Hematopoietic multipotent progenitor cell treated with erythropoietin and hydrocortisone succinate and interleukin-3 and kit ligand, for 6 days (in vitro differentiated cells): ENCODE measurements around the gene FOXN3.
"Not testable (repeated sequence)": the region's sequence is repeated elsewhere in the genome, so short reads cannot be mapped to it uniquely, and the experiment has no call there.

ENCODE experiments used
- DNase-seq: peaks from one replicate; pipeline ENCODE4 v3.0.0-alpha.2; 2015

Gene FOXN3

DNA sequence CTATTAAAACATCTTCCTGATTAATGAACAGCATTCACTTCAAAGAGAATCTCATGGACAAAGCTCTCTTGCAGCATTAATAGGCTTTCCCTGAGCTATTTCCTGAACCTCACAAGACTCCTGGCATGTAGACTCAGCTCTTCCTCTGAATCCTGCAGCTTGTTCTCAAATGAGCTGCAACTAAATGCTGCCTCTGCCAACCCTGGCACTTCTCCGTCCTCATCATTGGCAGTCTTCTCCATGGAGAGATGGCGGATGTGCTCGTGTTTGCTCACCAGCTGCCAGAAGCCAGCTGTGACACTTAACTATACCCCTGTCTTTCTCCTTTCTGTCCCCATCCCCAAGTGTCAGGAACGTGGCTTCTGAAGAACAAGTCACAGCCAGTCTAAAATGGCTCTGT lies 232.1 kb downstream of the FOXN3 start:
- DNase-seq: no peak

DNA sequence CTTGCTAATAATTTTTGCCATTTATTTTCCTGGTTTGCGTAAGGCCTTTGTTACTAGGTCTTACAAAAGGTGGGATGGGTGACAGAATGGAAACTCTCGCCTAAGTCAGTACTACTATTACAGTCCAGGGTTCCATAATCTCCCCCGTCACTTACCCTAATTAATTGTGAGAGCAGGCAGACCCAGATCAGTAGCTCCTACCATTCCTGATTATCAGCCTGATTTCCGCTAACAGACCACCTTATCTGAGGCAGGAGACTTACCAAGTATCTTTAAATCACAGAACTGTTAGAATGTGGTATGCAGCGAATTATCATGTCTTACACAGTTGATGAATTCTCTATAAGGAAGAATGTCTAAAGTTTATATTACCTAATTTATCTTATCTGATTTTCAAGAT lies 234.7 kb downstream of the FOXN3 start:
- DNase-seq: no peak

DNA sequence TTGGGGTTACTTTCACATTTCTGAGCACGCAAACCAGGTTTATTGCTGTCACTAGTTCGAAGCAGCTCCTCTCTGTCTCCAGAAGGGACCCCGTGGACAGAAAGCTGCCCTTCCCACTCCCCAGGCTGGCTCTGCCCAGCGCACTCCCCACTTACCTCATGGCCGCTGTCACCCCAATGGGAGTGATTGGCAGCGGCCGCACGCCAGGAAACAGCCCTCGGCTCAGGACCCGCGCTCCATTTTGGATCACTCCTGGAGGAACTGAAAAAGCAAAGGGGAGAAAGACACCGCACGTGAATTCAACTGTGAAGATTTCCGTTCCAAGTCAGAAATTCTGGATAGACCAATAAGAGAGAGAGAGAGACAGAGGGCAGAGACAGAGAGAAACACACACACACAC lies 236.5 kb downstream of the FOXN3 start:
- no peak for DNase-seq

DNA sequence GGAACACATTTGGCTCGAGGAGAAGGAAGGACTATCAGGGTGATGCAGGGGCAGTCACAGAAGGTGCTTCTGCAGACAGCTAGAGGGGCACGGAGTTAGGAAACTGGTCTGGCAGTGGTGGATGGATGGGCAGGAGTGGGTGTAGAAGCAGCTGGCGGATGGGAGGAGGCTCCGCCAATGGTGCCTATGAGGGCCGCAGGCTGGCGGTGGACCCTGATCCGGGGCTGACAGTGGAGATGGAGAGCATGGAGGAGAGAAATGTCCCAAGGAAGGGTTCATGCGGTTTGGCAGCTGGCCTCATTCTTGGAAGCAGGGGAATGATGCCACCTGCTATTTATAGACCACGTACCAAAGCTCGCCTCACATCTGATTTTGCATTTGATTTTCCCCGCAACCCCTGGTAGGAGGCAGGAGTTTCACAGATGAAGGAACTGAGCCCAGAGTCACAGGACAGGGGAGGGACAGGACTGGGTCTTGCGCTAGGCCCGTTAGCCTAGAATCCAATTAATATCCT lies 237.1 kb downstream of the FOXN3 start:
- no peak for DNase-seq

DNA sequence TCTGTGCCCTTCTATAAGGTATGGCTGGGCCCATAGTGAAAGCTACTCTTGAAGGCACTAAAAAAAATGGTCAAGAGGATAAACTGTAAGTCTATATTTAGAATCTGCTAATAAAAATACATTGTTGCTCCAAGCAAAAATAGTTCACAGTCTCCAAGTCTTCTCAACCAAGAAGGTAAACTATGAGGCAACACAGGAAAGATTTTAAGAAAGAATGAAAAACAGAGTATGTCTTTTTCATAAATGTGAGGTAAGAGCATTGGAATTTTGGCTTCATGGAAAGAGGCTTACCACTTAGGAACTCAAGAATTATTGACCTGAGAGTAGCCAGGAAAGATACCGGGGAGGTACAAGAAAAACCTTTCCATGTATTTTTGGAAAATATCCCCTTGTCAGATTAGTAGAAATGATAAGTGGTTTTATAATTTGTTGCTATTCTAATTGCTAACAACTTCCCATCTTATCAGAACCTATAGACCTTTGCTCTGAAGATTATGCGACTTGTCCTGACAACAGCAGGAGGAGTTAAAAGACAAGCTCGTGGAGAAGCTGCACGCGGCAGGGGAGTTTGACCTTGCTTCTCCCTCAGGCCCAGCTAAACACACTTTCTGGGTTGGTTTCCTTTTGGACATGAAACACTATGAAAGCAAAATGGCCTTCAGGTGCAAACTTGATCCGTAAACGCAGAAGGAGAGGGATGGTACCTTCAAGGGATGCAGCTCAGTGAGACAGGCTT lies 238.1 kb downstream of the FOXN3 start:
- DNase-seq: no peak

DNA sequence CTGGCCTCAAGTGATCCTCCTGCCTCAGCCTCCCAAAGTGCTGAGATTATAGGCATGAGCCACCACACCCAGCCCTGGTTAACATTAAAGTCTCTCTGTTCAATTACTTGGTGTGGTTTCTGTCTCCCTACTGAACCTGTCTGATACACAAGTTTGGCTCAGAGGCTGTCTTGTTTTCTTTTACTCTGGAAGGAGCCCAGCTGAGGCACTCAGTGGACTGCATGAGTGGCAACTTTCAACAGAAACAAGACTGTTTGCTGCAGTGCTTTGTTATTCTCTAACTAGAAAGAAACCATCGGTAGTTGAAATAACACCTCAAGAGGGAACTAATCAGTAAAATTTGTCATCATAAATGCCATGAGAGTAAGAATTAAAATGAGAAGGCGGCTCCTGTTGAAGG lies 238.7 kb downstream of the FOXN3 start:
- no peak for DNase-seq

DNA sequence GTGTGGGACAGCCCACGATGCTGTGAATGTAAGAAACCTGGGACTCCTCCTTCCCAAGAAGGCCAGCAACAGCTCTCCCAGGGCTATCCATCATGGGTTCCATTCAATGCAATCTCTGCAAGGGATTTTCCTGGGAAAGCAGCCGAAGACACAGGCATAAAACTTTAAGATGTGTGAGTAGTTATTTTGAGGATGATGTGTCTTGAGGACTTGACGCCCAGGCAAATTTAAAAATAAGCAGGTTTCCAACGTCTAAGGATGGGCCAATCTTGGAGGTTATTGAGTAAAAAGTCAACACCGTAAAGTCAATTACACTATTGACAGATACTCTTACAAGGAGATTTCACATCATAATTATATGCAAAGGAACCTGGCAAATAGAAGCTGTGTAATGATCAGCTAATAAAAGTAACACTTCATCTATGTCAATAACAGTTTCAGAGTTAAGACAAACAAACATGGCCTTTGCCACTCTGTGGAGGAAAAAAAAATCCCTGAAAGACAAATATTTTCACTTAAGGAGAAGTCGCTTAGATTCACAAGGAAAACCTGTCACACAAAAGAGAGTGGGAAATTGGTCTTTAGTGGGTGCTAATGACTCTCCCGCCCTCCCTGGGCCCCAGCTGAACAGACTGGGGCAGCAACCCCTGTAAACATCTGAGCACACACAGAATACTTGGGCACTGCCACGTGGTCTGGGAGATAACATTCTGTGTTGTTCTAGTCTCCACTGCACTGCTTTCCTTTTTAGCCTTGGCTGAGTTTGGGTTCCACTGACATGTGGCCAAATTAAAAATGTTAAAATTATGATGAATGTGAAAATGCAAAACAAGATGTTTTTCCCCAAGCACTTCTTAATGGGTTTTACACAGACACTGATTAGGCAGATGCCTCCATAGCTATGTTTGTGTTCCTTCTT lies 240.9 kb downstream of the FOXN3 start:
- peak; percentile 56 for DNase-seq

DNA sequence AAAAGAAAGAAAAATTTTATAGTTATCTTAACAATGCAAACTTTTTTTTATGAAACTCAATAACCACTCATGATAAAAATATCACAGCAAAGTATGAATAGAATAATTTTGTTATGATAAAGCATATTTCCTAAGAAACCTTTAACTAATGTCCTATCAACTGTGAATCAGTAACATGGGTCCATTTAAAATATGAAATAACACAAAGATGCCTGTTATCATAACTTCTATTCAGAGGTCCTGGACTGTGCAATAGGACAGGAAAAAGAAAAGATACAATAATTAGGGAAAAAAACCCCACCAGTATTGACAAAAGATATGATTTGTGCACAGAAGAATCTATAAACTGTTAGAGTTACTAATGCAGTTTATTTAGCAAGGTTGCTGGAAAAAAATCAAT lies 245.4 kb downstream of the FOXN3 start:
- no peak for DNase-seq

DNA sequence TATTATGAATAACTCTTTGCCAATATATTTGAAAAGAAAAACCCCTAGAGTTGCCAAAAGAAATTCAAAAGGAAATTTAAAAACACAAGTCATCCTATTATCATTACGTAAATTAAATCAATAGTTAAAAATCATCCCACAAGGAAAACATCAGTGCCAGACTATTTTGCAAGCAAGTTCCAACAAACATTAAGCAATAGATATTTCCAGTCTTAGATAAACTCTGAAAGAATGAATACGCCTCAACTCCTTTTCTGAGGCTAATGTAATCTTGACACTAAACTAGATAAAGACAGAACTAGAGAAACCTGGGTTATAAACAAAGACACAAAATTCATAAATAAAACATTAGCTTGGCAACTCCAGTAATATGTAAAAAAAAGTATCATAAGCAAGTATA lies 245.9 kb downstream of the FOXN3 start:
- DNase-seq: no peak

DNA sequence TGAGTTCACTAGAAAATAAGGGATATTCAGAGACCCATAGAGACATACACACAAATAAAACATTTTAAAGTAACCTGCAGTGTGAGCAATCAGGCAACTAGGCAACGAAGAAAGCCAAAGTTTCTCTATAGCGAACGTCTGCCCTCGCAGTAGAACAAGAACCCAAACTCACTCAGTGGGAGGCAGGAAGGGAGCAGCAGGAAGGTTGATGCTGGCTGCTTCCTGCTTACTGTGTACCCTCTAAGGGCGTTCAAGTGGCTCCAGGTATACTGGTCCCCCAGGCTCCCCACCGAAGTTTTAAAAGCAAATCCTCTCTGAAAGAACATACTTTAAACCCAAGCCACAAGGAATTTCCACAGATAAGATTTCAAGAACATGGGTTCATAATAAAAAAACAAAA lies 249.3 kb downstream of the FOXN3 start:
- DNase-seq: no peak

DNA sequence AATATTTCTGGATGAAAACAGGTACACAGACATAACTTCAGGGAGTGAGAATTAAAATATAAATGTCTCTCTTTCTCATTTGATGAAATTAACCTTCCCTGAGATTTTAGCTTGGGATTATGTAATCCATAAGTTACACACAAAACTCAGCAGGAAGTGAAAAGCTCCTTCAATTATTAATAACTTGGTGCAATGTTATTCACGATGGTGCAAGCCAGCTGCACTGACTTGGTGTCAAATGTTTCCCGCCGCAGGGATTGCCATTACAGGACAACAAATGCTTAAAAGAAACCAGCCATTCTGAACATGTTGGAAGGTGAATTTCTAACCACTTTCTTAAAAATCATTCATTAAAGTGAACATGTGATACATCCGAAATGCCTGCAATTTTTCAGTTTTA lies 250.4 kb downstream of the FOXN3 start:
- no peak for DNase-seq

DNA sequence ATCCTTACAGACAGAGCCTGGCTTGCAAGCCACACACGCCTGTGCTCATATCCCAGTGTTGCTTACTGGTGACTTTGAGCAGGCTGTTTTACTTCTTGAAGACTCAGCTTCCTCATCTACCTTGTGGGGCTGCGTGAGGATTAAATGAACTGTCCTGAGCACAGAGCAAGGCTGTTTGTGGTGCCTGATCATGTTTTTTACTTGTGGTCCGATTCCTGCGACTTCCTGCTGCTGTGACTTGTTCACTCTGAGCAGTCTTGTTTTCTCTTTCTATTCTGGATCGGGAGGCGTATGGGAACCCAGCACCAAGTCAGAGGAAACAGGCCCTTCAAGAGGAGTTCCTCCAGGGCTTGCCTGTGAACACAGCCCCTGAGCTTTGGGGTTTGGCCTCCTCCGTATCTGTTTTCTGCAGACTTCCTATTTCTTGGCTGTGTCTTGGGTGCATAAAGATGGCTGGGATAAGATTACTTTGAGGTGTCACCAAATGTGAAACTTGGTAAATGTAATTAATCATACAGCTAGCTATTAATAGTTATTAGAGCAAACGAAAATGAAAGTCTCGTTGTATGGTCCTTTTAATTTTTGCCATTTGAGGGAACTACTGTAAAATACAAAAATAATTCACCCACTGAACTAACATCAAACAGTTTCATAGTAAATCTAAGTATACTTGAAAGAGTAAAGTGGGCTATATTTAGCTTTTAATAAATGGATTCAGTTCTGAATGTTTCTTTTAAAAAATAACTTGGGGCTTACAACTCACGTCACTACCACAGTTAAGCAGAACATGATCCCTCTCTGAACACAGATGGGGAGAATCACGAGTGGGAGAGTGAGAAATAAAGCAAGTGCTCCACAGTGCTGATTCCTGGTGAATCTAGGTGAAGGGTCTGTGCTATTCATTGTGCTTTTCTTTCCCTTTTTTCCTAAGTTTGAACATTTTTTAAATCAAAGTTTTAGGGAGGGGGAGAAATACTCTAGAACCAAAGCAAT lies 251.5 kb downstream of the FOXN3 start:
- DNase-seq: peak; percentile 96

DNA sequence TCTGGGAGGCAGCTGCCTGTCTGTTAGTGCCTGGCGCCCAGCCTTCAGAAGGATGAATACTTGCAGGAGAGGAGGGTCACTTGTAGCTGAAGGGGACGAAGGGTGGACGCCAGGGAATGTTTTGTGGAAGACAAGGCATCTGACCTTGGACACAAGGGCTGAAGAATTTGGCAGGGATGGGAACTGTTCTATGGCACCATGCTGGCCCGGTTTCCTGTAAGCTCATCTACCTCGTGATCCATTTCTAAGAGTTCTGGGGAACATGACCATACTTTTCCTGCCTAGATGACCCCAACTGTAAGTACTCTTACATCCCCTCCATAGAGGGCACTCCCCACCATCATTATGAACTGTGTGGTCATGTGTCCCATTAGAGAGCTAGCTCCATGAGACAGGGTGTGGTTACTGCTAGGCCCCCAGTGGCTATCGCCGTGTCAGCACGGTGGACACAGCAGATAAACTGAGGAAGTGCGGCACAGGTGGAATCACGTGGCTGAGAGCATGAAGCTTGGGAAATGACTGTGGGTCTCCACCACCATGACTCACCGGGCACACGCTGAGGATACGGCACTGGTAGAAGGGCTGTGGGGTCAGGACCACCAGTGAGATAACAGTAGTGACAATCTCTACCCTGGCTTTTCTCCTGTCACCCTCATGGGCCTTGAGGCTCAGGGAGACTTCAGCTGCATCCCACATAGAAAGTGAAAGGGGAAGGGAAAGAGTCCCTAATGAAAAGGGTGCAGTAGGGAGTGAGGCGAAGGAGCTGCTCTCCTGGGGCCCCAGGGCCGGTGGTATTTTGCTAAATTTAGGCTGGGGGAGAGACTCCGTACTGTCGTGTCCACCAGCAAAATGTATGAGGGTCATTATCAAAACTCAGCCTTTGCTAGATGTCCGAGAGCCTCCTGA lies 252.6 kb downstream of the FOXN3 start:
- DNase-seq: peak; percentile 70

DNA sequence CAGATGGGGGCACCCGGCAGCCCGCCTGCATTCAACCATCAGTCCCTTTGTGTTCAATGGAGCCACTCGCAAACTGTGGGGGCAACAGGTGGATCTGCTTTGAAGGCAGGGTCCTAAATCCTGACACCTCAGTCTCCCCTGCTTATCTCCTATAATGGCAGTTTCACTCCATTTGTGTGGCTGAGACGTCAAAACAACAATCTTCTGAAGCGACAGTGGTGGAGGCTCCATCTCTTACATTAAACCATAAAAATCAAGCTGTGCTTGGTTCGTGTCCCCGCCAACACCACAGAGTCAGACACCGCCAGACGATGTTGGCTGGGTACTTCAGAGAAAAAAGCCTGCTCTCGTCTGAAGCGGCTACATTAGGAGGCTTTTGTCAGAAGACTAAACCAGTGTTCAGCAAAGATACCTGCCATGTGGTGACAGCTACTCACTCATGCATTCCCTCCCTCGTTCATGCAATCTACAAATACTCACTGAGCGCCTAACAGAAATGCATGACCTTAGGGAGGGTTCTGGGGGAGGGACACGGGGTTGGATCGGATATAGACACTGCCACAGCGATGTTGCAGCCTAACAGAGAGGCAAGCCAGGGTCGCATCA lies 253.9 kb downstream of the FOXN3 start:
- DNase-seq: no peak

DNA sequence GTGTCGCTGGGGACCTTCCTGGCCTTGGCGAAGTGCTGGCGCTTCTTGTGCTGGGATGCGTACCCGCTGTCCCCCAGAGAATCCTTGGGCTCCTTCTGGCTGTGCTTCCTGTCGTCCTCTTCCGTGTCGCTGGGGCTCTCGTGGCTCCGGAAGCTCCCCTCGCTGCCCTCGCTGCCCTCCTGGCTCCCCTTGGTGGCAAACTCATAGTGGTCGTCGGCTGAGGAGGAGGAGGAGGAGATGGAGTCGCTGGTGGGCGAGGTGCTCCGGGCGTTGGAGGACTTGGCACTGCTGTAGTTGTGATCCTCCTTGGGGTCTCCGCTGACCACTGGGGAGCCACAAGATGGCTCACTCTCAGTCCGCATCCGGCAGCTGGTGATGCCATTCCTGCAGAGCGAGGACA lies 254.4 kb downstream of the FOXN3 start:
- no peak for DNase-seq

DNA sequence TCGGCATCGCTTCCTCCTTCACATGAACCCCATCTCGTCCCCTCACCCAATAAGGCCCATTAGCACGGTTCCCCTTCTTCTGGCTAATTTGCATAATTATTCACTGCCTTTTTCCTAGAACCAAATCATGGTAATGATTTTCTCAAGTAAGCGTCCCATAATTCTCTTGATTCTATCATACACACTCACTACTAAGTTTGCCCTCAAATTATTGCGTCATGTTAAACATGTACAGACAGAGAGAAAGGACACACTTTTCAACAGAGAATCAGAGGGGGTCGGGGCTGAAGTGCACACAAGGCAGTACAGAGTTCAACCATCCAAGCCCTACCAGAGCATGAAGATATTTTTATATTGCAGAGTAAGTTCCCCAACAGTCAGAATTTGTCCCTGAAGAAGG lies 256.6 kb downstream of the FOXN3 start:
- peak; percentile 29 for DNase-seq

DNA sequence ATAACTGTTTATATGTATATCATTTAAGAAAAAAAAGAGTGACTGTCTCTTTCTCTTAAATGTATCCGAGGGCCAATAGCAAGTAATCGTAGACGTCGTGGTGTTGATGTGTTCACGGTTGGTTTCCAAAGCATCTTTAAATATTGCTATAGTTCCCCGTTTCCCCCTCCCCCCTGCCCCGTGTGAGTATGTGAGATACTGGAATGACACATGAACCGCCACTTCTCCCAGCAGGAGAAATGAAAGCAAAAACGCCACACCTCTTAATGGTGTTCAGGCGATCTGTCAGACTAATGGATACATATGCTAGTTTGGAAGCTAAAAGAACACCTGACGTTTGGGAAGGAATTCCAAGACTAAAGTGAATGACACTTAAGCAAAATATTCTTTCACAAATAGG lies 258.3 kb downstream of the FOXN3 start:
- DNase-seq: no peak

DNA sequence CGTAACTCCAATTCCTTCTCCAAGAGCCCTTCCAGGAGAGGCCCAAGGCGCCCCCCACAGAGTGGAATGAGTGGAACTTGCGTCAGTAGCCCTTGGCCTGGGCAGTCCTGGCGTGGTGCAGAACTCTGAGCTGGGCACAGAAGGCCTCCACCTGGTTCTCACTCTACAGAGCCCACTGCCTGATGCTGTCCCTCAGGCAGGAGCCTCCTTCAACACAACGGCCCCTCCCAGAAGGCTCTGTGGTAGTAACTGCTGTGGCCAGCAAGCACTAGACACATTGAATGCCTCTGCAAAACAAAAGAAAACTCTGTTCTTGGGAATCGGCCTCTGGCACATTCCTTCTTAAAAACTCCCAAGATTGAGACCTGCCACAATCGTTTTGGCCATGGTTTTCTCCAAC lies 258.9 kb downstream of the FOXN3 start:
- DNase-seq: not testable (repeated sequence)

DNA sequence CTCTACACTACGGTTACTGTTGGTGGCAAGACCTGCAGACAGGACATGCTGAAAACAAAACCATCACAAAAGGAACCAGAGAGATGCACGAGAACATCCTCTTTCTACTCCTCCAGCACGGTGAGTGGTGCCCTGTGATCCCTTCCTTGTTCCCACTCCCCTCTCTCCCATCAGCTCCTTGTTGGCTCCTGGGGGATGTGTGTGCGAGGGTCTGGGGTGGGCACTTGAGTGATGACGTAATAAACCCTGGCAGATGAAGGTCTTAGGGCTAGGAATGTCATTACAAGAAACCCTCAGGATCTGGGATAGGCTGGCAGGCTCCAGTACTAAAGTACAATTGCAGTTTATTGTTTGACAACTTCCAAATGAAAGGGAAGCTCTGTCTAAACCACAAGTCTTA lies 261.5 kb downstream of the FOXN3 start:
- no peak for DNase-seq

DNA sequence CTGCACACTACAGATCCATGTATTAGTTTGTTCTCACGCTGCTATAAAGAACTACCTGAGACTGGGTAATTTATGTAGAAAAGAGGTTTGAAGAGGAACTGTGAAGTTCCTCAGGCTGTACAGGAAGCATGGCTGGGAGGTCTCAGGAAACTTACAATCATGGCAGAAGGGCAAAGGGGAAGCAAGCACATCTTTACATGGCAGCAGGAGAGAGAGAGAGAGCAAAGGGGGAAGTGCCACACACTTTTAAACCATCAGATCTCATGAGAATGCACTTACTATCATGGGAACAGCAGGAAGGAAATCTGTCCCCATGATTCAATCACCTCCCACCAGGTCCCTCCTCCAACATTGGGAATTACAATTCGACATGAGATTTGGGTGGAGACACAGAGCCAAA lies 265.3 kb downstream of the FOXN3 start:
- not testable (repeated sequence) for DNase-seq

DNA sequence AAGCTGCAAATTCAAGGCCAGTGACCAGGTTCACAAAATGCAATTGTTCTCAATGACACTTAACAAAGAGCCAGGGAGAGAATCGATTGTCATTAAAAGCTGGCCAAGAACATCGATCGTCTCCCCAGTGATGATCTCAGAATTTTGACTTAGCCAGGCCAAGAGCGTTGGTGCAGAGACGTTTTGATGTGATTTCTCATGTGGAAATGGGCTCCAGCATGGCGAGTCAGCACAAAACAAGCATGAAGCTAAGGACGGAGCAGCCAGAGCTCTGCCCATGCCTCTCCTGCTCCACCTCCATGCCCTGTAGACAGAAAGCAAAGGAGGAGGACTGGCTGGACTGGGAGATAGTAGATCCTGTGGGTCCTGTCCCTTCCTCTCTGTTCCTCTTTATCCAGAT lies 270.8 kb downstream of the FOXN3 start:
- no peak for DNase-seq
